Measurements from ENCODE around the gene RAPGEF6.

Gene RAPGEF6

DNA sequence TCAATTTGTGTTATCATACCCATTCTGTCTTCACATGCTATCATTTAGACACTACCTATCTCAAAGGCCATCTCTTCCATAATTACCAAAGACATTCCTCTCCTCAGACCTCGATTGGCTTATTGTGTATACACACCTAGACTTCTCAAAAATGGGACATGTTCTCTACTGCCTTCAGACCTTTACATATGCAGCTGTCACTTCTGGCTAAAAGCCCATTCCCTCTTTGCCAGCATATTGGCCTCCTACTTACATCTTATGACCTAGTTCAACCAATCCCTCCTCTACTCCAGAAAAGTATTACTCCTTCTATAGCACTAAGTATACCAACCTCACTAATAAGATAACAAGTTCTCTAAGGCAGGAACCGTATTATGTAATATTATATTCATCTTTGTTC is 84.4 kb downstream of the RAPGEF6 start:
- TF ChIP-seq POLR2AphosphoS5 (IDR thresholded peaks at IDR 0.05; ENCODE audit: low read depth) (no peak), SPI1 (IDR thresholded peaks at IDR 0.05; ENCODE audit: borderline replicate concordance, low read depth) (no peak), CTCF (IDR thresholded peaks at IDR 0.05; ENCODE audit: insufficient read depth, low read length) (no peak), REST (IDR thresholded peaks at IDR 0.05; ENCODE audit: insufficient replicate concordance, low read depth) (no peak), GABPA (IDR thresholded peaks at IDR 0.05; ENCODE audit: low read depth) (no peak)
- DNase-seq (ENCODE audit: low read depth in 1 of 2, low spot score in 1 of 2), result no peak
- Histone ChIP-seq H3K27me3 (ENCODE audit: insufficient read depth, poor library complexity, severe bottlenecking) (no peaks in the 10 kb centered on the region), H3K4me3 (replicated peaks; ENCODE audit: insufficient read depth, low read length) (no peak overlapping the region), H3K27ac (replicated peaks) (no peak overlapping the region)

DNA sequence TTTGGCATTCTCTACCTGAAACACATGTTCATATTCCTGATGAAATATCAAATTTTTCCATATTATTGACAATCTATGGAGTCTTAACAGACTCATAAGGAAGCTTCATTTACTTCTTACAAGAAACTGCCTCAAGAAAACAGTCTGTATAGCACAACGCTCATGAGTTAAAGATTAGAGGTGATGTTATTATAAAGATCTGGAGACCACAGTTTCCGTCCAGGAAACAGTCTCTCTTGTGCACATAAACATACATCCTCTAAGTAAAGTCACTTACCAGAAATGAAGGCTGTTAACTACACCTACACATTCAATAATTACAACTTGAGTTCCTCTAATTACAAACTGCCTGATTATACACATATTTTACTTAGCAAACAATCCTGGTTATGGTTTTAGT is 86.9 kb downstream of the RAPGEF6 start:
- no peak overlapping the region for H3K27ac ChIP-seq (replicated peaks)
- no peak for DNase-seq (ENCODE audit: low read depth in 1 of 2, low spot score in 1 of 2)
- no peaks in the 10 kb centered on the region for H3K27me3 ChIP-seq (ENCODE audit: insufficient read depth, poor library complexity, severe bottlenecking)
- no peak for TF ChIP-seq REST (IDR thresholded peaks at IDR 0.05; ENCODE audit: insufficient replicate concordance, low read depth)
- no peak overlapping the region for H3K4me3 ChIP-seq (replicated peaks; ENCODE audit: insufficient read depth, low read length)

GRCh38 chr5:131545845-131546244 is 89.2 kb downstream of the RAPGEF6 start:
- Histone ChIP-seq H3K27me3 (ENCODE audit: insufficient read depth, poor library complexity, severe bottlenecking) (no peaks in the 10 kb centered on the region), H3K4me3 (replicated peaks; ENCODE audit: insufficient read depth, low read length) (no peak overlapping the region), H3K27ac (replicated peaks) (no peak overlapping the region)
- no peak for DNase-seq (ENCODE audit: low read depth in 1 of 2, low spot score in 1 of 2)
- no peak for TF ChIP-seq POLR2AphosphoS5 (IDR thresholded peaks at IDR 0.05; ENCODE audit: low read depth)
- no peak for TF ChIP-seq SPI1 (IDR thresholded peaks at IDR 0.05; ENCODE audit: borderline replicate concordance, low read depth)
- no peak for TF ChIP-seq REST (IDR thresholded peaks at IDR 0.05; ENCODE audit: insufficient replicate concordance, low read depth)
- TF ChIP-seq GABPA (IDR thresholded peaks at IDR 0.05; ENCODE audit: low read depth), result no peak
- no peak for TF ChIP-seq CTCF (IDR thresholded peaks at IDR 0.05; ENCODE audit: insufficient read depth, low read length)

- DNase-seq (ENCODE audit: low read depth in 1 of 2, low spot score in 1 of 2), result no peak
- TF ChIP-seq SPI1 (IDR thresholded peaks at IDR 0.05; ENCODE audit: borderline replicate concordance, low read depth) (no peak), GABPA (IDR thresholded peaks at IDR 0.05; ENCODE audit: low read depth) (no peak), POLR2AphosphoS5 (IDR thresholded peaks at IDR 0.05; ENCODE audit: low read depth) (no peak), CTCF (IDR thresholded peaks at IDR 0.05; ENCODE audit: insufficient read depth, low read length) (no peak)
- Histone ChIP-seq H3K27ac (replicated peaks) (no peak overlapping the region), H3K4me3 (replicated peaks; ENCODE audit: insufficient read depth, low read length) (no peak overlapping the region), H3K27me3 (ENCODE audit: insufficient read depth, poor library complexity, severe bottlenecking) (no peaks in the 10 kb centered on the region)
These were observed 92.3 kb downstream of the RAPGEF6 start for GRCh38 chr5:131542723-131543122.
